PC-9 (cell line): ENCODE measurements around the gene ORM2. TPM values are rescaled to one million over a fixed set of nuclear protein-coding genes. Genes with fewer than 3 reads are reported as not detected.

Experiments
- BruUV-seq: library from RNA; stranded (reverse); fragments of 400-500 nt; replicated peaks from 2 replicates; lab custom pipeline; 2021; lab: Mats Ljungman, UMichigan
- CTCF ChIA-PET: fragments of 300-600 bp; sonication (Branson Sonifier 250); formaldehyde crosslinking; loops from one replicate; lab custom pipeline; 2022; ENCODE audit warnings: antibody characterized with exemption; lab: Charles Lee
- POLR2A ChIA-PET: fragments of 300-600 bp; sonication (Branson Sonifier 250); formaldehyde crosslinking; loops from one replicate; lab custom pipeline; 2022; ENCODE audit warnings: antibody characterized with exemption; ENCODE audit not compliant: unreplicated experiment; lab: Charles Lee
- DNase-seq, 2 experiments: peaks; one replicate each; pipeline versions ENCODE4 v3.0.0 to v3.0.0-alpha.2; 2015 to 2022; ENCODE audit warnings: mixed read lengths in 1 of 2
- H2AFZ ChIP-seq: fragments of 200-600 bp; sonication (generic); 2 replicates; pipeline ENCODE4 v1.8.1; 2017; ENCODE audit warnings: antibody characterized with exemption
- H3F3A ChIP-seq: fragments of 200-600 bp; sonication (generic); 2 replicates; pipeline ENCODE4 v1.8.1; 2017; ENCODE audit warnings: antibody characterized with exemption, mild to moderate bottlenecking, low read depth; ENCODE audit not compliant: insufficient read depth
- H3K27ac ChIP-seq: fragments of 200-600 bp; sonication (generic); 2 replicates; pipeline ENCODE4 v1.6.1; 2016; ENCODE audit warnings: mixed run types
- H3K27me3 ChIP-seq: fragments of 200-600 bp; sonication (generic); 2 replicates; pipeline ENCODE4 v1.6.1; 2016; ENCODE audit warnings: low read depth, mixed run types; ENCODE audit not compliant: insufficient read depth
- H3K36me3 ChIP-seq: fragments of 200-600 bp; sonication (generic); 2 replicates; pipeline ENCODE4 v1.6.1; 2016; ENCODE audit warnings: low read depth, mixed run types
- H3K4me1 ChIP-seq: fragments of 200-600 bp; sonication (generic); replicated peaks from 2 replicates; pipeline ENCODE4 v1.6.1; 2016; ENCODE audit warnings: mixed run types; ENCODE audit not compliant: insufficient read depth
- H3K4me2 ChIP-seq: fragments of 200-600 bp; sonication (generic); 2 replicates; pipeline ENCODE4 v1.6.1; 2017; ENCODE audit warnings: mixed run types
- H3K4me3 ChIP-seq: fragments of 200-600 bp; sonication (generic); 2 replicates; pipeline ENCODE4 v1.6.1; 2016; ENCODE audit warnings: mixed run types
- H3K79me2 ChIP-seq: fragments of 200-600 bp; sonication (generic); 2 replicates; pipeline ENCODE4 v1.6.1; 2017; ENCODE audit warnings: low read depth, mixed run types
- H3K9me2 ChIP-seq: fragments of 200-600 bp; sonication (generic); 2 replicates; pipeline ENCODE4 v1.8.1; 2017; ENCODE audit warnings: mild to moderate bottlenecking; ENCODE audit not compliant: insufficient read depth
- H3K9me3 ChIP-seq: fragments of 200-600 bp; sonication (generic); 2 replicates; pipeline ENCODE4 v1.8.1; 2016; ENCODE audit warnings: low read depth; ENCODE audit not compliant: insufficient read depth
- H4K20me1 ChIP-seq: fragments of 200-600 bp; sonication (generic); 2 replicates; pipeline ENCODE4 v1.8.1; 2017; ENCODE audit not compliant: insufficient read depth
- CTCF ChIP-seq: fragments of 200-600 bp; sonication (generic); conservative IDR thresholded peaks from 2 replicates; pipeline ENCODE4 v1.6.1; 2017; ENCODE audit warnings: mixed run types, antibody characterized with exemption, mild to moderate bottlenecking, moderate library complexity
- EZH2 ChIP-seq: fragments of 200-600 bp; sonication (generic); IDR thresholded peaks from 2 replicates; pipeline ENCODE4 v1.8.0; 2017; ENCODE audit warnings: antibody characterized with exemption, low read depth
- intact Hi-C: fragments of 100-400 bp; cut with micrococcal nuclease; formaldehyde crosslinking; loops from one replicate; pipeline ENCODE4 v1.10.0; 2022; ENCODE audit not compliant: unreplicated experiment
- total RNA-seq: library from RNA; stranded (reverse); gene quantifications from 2 replicates; pipeline ENCODE4 v1.2.3, GENCODE V29; 2021

The ORM2 gene
- total RNA-seq, 1 experiment from 2014 or later: not detected

GRCh38 chr9:114290561-114290986 is 39.1 kb upstream of the ORM2 start:
- H3K27me3 ChIP-seq: 0 out of 2 replicates have a peak, but pooled peaks cover 6% of the 10 kb centered on the region
- no peak overlapping the region for H3K27ac ChIP-seq
- no peak overlapping the region for H2AFZ ChIP-seq
- intact Hi-C loops: loop anchor here (2.0 kb wide), 1 partner anchor 554 kb away; no protein-coding TSS in a partner anchor
- TF ChIP-seq EZH2: no peak
- no peak for TF ChIP-seq CTCF
- no peaks in the 10 kb centered on the region for H3K4me1 ChIP-seq
- no peaks in the 10 kb centered on the region for H3F3A ChIP-seq
- H3K9me3 ChIP-seq: no peaks in the 10 kb centered on the region; the same call in 1 of the 2 replicates
- H3K36me3 ChIP-seq: no peaks in the 10 kb centered on the region
- POLR2A ChIA-PET: no interaction called here
- DNase-seq: no peak
- no peaks in the 10 kb centered on the region for H3K79me2 ChIP-seq
- no peak overlapping the region for H3K4me3 ChIP-seq
- no peaks in the 10 kb centered on the region for H4K20me1 ChIP-seq
- CTCF ChIA-PET: interaction anchor here (0.7 to 1.6 kb wide), 6 partner anchors 9 to 1016 kb away, joined by 3 to 18 read pairs (median 6); partner anchors contain the start of gene COL27A1
- H3K9me2 ChIP-seq: no peaks in the 10 kb centered on the region
- no TSS peak for BruUV-seq
- no peak overlapping the region for H3K4me2 ChIP-seq

GRCh38 chr9:114291064-114291474 is 38.6 kb upstream of the ORM2 start:
- Histone ChIP-seq H3K9me3 (no peaks in the 10 kb centered on the region; the same call in 1 of the 2 replicates), H3K4me3 (no peak overlapping the region), H3K27me3 (peaks cover 9% of the 10 kb centered on the region; the same call in 1 of the 2 replicates), H3F3A (no peaks in the 10 kb centered on the region), H3K36me3 (no peaks in the 10 kb centered on the region), H2AFZ (no peak overlapping the region), H3K9me2 (no peaks in the 10 kb centered on the region), H4K20me1 (no peaks in the 10 kb centered on the region), H3K79me2 (no peaks in the 10 kb centered on the region), H3K27ac (no peak overlapping the region), H3K4me2 (no peak overlapping the region), H3K4me1 (no peaks in the 10 kb centered on the region)
- TF ChIP-seq CTCF (peak; percentile 98), EZH2 (no peak)
- ChIA-PET POLR2A (no interaction called here), CTCF (interaction anchor here (0.6 to 1.6 kb wide), 8 partner anchors 9 to 1016 kb away, joined by 3 to 18 read pairs (median 4); partner anchors contain the start of gene COL27A1)
- intact Hi-C loops: loop anchor here (1.0 to 2.0 kb wide), 4 partner anchors 136 to 554 kb away; partner anchors contain the start of gene COL27A1
- peak in 1 of 2 experiments; percentile 70 for DNase-seq
- BruUV-seq: no TSS peak

- H3K79me2 ChIP-seq: no peaks in the 10 kb centered on the region
- no peaks in the 10 kb centered on the region for H3F3A ChIP-seq
- no TSS peak for BruUV-seq
- H3K4me1 ChIP-seq: no peaks in the 10 kb centered on the region
- no peak overlapping the region for H3K27ac ChIP-seq
- no peak overlapping the region for H3K4me3 ChIP-seq
- ChIA-PET CTCF (interaction anchor here (0.6 kb wide), 1 partner anchor 225 kb away, joined by 9 read pairs; no protein-coding TSS in a partner anchor), POLR2A (no interaction called here)
- H3K27me3 ChIP-seq: peaks cover 14% of the 10 kb centered on the region
- no peaks in the 10 kb centered on the region for H3K9me2 ChIP-seq
- DNase-seq: no peak
- TF ChIP-seq CTCF: no peak
- no peak for TF ChIP-seq EZH2
- intact Hi-C loops: loop anchor here (1.0 to 2.0 kb wide), 4 partner anchors 137 to 555 kb away; partner anchors contain the start of gene COL27A1
- H3K9me3 ChIP-seq: peaks cover 3% of the 10 kb centered on the region; the same call in 1 of the 2 replicates
- no peaks in the 10 kb centered on the region for H4K20me1 ChIP-seq
- no peaks in the 10 kb centered on the region for H3K36me3 ChIP-seq
- H3K4me2 ChIP-seq: no peak overlapping the region
- no peak overlapping the region for H2AFZ ChIP-seq
Observed at GRCh38 chr9:114291886-114292590, 37.6 kb upstream of the ORM2 start.
